DMS 273 (cell line): ENCODE measurements around the gene ACTRT2.

ENCODE experiments used
- DNase-seq: peaks from one replicate; lab custom pipeline; 2025; ENCODE audit not compliant: unreplicated experiment; lab: John Stamatoyannopoulos, UW

ACTRT2 gene

DNA sequence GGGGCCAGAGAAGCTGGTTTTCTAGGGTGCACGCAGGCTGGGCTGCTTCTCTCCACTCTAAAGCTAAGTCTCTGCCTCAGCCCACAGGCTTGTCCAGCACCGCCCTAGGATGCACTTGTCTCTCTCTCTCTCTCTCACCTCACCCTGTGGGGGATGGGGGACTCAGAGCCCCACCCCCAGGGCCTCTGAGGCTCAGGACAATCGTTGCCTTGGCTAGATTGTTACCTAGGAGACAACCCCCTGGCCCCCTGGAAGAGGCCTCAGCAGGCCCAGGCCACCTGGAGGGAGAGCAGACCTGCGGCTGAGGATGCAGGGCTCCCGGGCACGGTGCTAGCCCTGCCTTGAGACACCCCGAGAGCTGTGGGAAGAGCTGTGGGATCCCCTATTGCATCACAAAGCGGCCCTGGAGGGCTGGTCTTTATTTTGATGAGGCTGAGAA is at the start of gene ACTRT2:
Gene ACTRT2 (plus strand): TSS at position 235 of the 439 bp plus-strand sequence. CDS start 220 bp downstream, outside the sequence.
- DNase-seq = no peak

DNA sequence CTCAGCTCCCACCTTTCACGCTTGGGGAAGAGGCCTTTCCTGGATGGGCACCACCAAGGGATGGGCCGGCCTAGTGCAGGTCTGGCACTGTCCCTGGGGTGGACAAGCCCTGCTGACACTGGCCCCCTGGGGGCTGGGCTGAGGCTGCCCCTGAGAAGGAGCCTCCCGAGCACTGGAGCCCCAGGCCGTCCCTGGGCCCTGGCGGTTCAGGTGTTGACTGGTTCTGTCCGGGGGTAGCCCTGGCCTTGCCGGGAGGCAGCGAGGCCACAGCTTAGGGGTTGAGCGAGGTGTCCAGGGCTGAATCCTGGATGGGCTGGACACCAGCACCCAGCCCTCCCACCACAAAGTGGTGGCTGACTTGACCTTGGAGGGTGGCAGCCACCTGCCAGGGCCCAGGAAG is 49.7 kb upstream of the ACTRT2 start:
- DNase-seq = no peak

DNA sequence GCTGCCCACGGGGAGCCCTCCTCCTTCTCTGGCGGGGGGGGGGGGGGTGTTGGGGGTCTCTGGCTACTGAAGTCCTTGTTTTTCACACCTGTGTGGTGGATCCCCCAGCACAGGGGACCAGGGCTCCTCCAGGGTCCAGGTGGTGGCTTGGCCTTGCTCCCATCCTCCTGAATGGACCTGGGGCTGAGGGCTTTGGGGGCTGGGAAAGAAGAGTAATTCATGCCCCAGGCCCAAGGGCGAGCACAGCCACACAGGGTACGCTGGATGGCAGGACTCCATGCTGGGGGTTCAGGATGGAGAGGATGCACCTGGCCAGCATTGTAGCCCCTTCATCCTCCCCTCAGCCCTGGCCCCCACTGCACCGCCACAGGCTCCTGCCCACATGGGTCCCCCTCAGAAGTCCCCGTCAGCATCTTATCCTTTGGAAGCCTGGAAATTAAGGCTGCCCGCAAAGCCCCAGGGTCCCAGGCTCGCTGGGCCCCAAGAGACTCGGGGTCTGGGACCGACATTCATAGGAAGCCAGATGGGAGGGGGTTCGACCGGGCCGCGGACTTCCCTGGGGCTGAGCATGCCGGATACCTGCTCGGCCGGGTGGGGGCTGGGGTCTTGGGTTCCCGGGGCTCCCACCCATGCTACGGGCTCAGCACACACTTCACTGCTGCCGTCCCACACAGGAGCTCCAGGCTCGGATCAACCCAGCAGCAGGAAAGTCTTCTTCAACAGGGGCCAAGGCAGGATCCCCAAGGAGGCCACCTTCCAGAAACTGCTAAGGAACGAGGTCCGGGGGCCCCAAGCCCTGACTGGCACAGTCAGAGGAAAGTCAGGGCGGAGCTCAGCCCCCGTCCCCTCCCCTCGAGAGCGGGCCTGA is 49.0 kb upstream of the ACTRT2 start:
- no peak for DNase-seq

DNA sequence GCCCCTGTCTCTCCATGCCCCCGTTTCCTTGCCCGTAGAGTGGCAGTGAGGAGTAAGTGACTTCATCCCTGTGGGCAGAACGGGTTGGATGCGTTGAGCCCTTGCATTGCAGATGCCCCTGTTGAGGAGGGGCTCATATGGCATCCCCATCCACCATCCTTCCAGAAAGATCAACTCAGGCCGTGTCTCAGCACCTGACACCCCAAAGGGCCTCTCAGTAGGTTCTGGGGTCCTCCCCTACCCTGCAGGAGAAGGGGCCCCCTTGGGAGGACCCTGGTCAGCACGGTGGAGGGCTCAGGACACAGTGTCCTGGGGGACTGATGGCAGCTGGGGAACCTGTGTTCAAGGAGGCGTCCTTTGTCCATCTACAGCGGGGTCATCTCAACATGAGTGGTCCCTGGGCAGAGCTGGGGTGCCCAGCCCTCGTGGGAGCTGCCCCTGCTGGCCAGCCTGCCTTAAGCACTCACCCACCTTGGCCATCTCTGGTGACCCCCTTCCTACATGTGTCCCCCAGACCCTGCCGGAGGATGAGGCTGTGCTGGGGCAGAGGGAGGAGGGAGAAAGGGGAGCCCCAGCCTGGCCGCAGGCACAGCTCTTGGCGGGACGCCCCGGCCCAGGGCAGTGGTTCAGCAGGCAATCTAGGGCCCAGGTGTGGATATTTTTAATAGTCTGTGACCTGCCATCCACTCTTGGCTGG is 48.2 kb upstream of the ACTRT2 start:
- DNase-seq = no peak

DNA sequence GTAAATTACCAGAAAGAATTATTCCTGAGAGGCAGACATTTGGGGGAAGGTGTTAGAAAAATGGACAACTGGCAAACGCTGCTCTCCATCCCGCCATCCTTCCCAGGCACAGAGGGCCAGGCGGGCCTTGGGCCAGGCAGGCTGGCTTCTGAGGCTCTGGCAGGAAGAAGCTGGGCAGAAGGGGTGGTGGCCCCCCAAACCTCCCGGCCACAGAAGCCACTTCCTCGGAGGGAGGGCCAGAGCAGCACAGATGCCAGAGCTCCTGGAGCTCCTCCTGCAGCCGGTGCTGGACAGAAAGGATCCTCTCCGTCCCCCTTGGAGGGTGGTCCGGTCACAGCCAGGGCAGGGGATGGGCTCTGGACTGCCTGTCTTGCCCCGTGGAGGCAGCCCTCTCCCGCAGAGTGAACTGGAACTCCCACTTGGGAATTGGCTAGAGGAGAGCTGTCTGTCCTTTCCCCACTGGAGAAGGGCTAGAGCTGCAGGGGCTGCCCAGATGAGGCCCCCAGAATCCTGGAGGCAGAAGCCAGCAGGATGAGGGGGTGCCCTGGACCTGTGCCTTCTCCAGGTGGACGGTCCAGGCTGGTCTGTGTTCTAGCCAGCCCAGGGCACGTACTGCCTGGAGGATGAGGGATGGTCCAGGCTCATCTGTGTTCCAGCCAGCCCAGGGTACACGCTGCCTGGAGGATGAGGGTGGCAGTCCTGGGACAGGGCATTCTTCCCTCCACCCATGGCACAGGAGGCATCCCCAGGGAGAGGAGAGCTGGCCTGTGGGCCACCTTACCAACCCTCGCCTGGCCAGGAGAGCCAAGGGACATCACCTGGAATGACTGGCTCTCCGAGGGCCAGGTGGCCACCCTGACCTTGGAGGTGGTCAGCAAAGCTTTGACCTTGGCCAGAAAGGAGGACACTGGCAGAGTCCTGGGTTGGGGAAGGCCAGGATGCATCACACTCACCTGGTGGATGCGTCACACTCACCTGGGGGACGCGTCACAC is 47.4 kb upstream of the ACTRT2 start:
- DNase-seq = no peak

DNA sequence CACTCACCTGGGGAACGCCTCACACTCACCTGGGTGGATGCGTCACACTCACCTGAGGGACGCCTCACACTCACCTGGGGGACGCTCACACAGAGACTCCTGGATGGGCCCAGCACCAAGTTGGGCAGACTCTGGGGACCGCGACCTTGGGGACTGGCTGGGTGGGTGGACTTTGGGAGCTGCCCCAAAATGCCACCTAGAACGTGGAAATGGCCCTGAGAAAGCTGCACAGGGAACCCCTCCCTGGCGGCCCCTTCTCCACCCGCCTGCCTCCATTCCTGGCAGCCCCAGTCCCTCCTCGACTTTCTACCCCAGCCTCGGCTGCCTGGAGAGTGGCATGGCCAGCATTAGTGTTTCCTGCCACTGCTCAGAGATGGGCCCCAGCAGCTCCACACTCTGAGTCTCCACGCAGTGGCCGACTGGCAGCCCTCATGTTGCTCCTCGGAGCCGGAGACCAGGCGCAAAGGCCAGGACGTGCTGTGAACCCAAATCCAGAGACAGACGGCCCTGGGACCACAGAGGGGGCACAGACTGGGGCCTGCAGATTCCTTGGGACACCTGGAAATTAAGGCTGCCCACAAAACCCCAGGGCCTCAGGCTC is 46.5 kb upstream of the ACTRT2 start:
- no peak for DNase-seq

DNA sequence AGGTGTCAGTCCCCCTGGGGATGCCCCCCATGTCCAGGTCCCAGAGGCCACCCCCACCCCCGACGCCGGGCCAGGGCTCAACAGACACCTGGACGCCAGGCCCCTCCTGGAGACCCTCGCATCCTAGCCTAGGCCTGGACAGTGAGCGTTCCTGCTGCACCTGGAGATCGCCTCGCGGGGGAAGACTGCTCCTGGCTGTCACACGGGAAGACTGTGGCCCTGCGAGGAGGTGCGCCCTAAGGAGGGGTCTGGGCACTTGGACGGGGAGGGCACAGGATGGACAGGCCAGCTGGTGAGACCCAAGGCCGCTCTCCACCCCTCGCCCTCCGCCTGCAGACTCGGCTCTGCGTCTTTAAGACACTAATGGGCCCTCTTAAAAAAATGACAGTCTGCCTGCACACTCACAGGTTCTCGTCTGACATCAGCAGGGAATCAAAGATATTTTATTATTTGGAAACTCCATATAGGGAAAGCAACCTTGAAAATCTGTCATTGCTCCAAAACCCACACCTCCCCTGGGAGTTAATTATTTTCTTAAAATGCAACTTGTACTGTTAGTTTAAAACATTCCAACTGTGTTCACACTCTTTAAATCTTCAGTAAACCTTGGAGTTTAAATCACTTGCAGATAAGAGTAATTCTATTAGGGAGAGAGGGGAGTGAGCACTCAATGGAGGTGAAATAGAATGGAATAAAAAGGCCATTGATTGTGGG is 45.6 kb upstream of the ACTRT2 start:
- DNase-seq = no peak

DNA sequence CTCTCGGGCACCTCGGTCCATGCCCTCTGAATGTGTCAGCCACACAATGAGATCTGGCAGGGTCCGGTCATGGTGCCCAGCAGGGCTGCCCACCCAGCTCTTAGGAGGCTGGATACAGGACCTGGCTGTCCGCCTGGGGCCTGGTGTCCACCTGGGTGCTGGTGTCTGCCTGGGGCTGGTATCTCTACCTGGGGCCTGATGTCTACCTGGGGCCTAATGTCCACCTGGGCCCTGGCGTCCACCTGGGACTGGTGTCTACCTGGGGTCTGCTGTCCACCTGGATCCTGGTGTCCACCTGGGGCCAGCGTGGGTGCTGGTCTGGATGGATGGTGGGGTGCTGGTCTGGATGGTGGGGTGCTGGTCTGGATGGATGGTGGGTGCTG is 45.1 kb upstream of the ACTRT2 start:
- no peak for DNase-seq

DNA sequence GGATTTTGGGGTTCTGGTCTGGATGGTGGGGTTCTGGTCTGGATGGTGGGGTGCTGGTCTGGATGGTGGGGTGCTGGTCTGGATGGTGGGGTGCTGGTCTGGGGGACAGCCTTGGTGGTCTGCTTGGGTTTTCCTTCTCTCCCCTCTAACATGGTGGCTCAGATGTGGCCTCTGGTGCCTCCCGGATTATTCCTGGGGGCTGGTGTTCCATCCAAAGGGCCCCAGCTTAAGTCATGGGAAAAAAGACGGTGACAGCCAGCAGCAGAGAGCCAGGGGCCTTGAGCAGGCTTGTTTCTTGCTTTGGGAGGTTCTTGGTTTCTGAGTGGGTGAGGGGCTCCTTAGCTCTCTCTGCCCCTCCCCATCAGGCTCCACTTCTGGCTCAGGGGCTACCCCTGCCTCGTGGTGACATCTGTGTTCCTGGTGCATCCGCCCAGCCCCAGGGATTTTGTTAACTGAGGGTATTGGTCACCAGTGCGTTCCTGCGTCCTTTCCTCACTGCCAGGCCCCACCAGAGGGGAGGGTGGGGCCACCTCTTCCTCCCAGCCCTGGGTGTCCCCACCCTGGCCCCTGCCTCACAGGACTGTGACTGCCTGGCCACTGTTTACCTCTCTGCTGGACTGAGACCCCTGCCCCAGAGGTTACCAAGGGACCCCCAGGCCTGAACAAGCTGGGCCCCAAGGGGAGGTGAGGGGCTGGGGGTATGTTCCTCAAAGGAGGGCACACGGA is 43.2 kb upstream of the ACTRT2 start:
- DNase-seq = no peak

DNA sequence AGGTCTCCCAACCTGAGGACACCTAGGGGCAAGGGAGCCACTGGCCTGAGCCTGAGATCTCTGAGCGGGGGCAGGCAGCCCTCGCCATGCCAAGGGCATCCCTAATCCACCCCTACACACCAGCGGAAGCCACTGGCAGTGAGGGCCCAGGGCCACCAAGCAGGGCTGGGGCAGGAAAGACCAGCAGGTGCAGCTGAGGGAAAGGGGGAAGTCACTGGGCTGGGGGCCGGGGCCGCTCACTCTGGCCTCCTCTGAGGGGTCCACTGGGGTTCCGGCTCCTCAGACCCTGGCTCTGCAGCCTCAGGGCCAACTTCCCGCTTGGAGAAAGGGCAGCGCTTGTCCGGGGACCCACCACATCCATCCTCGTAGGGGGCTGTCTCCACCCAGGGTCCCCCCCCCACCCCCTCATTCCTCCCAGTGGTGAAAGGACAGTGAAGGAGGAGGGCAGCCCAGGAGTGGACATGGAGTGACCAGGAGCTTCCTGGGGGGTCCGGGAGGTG is 42.5 kb upstream of the ACTRT2 start:
- DNase-seq = no peak

DNA sequence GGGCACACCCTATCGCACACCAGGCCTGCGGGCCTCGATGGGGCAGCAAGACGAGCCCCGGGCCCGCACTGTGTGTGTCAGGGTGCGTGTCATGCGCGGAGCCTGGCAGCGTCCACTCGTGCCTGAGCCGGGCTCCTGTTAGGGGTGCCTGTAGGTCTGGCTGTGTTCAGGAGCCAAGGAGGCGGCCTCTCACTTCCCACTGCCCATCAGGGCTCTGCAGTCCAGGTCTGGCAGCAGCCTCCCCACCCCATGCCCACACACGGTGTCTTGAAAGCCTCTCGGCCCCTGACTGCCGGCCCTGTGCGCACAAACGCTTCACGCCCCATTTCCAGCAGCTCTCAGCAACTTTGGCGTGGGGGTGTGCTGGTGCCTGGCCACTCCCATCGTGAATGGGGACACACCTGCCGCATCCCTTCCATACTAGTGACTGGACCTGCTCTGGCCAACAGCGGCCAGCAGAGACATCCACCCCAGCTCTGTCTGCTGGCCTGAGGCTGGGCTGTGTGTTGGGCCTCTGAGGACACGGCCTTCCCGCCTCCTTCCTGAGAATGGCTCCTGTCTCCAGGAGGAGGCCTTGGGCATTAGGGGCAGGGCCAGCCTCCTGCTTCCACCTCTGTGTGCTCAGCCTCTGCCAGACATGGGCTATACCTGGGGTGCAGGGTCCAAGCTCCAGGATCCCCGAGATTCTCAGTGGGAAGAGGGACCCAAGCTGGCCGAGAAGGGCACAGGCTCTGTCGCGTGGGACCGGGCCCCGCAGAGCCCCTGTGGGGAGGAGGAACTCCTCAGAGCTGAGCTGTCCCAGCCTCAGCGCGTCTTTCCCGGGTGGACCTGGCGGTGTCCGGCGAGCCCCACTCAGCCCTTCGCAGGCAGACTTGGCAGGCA is 41.8 kb upstream of the ACTRT2 start:
- no peak for DNase-seq

DNA sequence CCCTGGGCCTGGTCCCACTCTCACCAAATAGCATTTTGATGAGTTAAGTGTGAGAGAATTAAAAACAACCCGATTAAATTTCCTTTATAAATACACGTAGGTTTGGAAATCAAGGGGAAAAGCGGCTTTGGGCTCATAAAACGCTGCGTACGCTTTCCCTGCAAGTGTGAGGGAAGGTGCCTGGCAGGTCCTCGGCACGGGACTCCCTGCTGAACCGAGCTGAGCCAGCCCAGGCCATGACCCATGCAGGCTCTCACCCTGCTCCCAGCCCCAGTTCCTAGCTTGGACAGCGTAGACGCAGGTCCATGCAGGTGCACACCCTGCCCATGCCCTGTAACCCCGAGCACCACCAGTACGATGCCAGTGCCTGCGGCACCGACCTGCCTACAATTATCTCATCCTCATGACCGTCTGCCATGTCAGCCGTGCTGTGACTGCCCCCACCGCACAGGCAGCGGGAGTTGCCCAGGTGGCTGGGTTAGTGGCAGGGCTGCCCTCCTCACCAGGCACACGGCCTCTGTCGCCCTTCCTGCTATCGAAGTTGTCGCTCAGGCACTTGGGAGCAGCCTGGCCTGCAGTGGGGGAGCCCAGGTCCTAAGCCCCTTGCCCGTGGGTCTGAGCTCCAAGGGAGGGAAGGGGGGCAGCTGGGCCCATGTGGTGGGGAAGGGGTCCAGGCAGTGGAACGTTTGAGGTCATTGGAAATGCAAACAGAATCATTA is 41.0 kb upstream of the ACTRT2 start:
- DNase-seq = no peak

DNA sequence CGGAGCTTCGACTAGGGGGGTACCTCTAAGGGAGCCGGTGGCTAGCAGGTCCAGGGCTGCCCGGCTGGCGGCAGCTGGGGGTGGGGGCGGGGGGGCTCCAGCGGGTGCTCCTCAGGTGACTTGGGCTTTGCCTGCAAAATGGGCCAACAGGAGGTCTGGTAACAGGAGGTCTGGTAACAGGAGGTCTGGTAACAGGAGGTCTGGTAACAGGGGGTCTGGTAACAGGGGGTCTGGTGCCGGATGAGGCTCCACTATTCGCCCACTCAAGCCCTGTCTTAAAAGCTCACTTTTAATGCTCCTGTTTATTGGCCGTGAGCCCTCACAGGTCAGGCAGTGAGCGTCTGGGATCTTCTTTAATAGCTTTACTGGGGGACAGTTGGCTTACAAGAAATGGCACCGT is 40.4 kb upstream of the ACTRT2 start:
- no peak for DNase-seq

DNA sequence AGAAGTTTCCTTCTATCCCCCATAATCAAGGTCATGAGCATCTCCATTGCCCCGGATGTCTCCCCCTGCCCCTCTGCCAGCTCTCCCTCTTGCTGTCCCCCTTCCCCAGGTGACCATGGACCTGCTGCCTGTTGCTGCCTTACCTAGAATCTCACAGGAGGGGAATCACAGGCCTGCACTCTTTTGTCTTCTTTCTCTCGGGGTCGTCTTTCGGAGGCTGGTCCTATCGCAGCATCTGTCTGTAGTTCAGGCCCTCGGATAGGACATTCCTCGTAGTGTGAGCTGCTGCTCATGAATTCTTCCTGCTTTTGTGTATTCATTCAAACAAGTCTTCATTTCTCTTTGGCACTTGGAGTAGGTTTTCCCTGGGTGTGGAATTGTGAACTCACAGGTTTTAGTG is 39.9 kb upstream of the ACTRT2 start:
- DNase-seq = no peak

DNA sequence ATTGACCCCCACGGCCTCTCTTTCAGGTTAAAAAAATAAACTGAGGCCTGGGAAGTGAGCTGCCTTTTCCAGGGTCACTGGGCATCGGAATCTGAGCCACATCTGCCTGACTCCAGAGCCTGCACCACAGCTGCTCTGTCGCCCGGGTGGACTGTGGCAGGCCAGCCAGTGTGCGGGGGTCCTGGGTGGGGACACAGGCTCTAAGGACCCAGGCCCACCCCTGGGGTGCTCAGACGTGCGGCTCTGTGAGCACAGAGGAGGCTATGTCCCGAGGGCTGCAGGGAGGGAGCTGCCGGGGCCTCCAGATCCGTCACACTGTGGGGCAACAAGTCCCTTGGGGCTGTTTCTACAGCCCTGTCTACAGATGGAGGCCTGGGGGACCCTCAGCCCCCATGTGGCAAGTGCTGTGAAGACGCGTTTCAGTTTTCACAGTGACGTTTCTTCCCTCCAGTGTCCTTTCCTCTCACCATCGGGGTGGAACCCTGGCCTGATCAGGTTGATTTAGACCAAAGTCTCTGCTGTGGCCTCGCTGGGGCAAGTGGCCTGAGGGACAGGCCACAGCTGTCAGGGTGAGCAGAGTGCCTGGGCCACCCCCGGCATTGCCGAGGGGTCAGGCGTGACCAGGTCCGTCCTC is 39.2 kb upstream of the ACTRT2 start:
- no peak for DNase-seq

DNA sequence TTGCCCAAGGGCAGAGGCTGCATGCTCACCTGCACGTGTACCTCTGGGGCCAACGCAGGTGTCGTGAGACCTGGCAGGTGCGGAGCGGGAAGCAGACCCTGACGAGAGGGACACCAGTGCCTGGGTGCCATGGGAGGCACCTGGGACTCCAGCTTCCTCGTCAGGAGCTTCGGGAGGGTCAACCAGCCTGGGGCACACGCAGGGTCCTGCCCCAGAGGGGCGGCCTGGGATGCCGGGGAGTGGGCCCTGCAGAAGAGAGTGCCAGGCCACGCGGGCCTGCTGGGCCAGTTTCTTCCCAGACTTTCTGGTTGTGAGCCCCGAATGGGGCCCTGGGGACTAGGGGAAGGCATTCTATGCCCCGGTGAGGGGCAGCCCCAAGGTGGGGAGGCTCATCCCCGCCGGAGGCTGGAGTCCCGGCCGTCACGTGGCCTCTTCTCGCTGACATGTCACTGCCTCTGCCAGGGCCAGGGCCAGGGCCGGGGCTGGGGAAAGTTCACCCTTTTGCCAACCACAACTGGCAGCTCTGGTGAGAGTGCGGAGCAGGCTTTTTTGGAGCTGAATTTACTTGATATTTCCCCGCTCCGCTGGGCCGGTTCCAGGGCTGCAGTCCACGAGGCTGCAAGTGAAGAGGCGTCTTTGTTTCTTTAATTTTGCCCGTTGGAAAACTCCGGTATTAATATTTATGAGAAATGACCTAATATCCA is 38.5 kb upstream of the ACTRT2 start:
- no peak for DNase-seq

DNA sequence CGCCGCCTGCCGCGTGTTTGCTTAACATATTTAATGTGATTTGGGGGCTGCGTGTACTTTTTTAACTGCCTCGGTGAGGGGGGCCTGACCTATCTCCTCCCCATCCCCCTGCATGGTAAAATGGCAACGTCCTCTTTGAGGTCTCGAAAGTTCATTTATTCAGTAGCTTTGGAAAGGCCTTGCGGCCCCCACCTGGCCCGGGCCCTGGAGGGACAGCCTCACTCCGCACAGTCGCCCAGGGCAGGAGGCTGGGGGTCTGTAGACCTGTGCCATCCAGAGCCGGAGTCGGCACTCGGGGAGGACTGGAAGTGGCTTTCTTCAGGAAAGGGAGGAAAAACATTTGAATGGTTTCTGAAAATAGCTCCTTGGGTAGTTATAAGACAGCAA is 38.0 kb upstream of the ACTRT2 start:
- DNase-seq = no peak
